HepG2 (cell line): ENCODE data around the gene PSME3IP1. TPM values are rescaled to one million over a fixed set of nuclear protein-coding genes. Genes with fewer than 3 reads are reported as not detected.

Experiments used
- BORCS8-MEF2B ChIP-seq: sonication (generic); formaldehyde crosslinking; IDR thresholded peaks from 2 replicates; pipeline ENCODE4 v1.8.0; 2022; ENCODE audit warnings: mild to moderate bottlenecking, missing genetic modification reagents
- DDIT3 ChIP-seq: sonication (generic); formaldehyde crosslinking; IDR thresholded peaks from 2 replicates; pipeline ENCODE4 v1.4.0; 2020; ENCODE audit warnings: mild to moderate bottlenecking, missing genetic modification reagents
- FOXA1 ChIP-seq, 2 experiments: fragments of 450-650 bp in 1 of 2; sonication (generic) in 1 of 2; formaldehyde crosslinking in 1 of 2; IDR thresholded peaks; 2 replicates each; pipeline versions ENCODE4 v1.4.0 to v1.6.1; 2016 to 2020; ENCODE audit warnings: missing genetic modification reagents in 1 of 2
- FOXA3 ChIP-seq: IDR thresholded peaks from 2 replicates; pipeline ENCODE4 v1.6.1; 2016; ENCODE audit warnings: missing genetic modification reagents, missing compliant biosample characterization
- FOXJ3 ChIP-seq: sonication (generic); formaldehyde crosslinking; IDR thresholded peaks from 2 replicates; pipeline ENCODE4 v1.4.0; 2020; ENCODE audit warnings: missing genetic modification reagents, mild to moderate bottlenecking, borderline replicate concordance
- FOXK1 ChIP-seq: sonication (generic); formaldehyde crosslinking; IDR thresholded peaks from 2 replicates; pipeline ENCODE4 v1.4.0; 2020; ENCODE audit warnings: low read depth, missing genetic modification reagents, borderline replicate concordance
- GATAD2A ChIP-seq: IDR thresholded peaks from 2 replicates; pipeline ENCODE4 v1.6.1; 2016
- HINFP ChIP-seq: sonication (generic); formaldehyde crosslinking; IDR thresholded peaks from 2 replicates; pipeline ENCODE4 v1.4.0; 2020; ENCODE audit warnings: low read depth, mild to moderate bottlenecking, missing genetic modification reagents
- HNF4A ChIP-seq: sonication (generic); formaldehyde crosslinking; IDR thresholded peaks from 2 replicates; pipeline ENCODE4 v1.4.0; 2020; ENCODE audit warnings: missing genetic modification reagents
- KDM4B ChIP-seq: sonication (generic); formaldehyde crosslinking; IDR thresholded peaks from 2 replicates; pipeline ENCODE4 v1.4.0; 2020; ENCODE audit warnings: missing genetic modification reagents
- RAD51 ChIP-seq: fragments of 450-650 bp; IDR thresholded peaks from 2 replicates; pipeline ENCODE4 v1.6.1; 2016; ENCODE audit warnings: borderline replicate concordance
- U2AF1 ChIP-seq: fragments of 200-400 bp; formaldehyde crosslinking; optimal IDR thresholded peaks from 2 replicates; pipeline ENCODE3; 2017; ENCODE audit warnings: mild to moderate bottlenecking, low read depth, low read length
- ZBTB20 ChIP-seq: sonication (generic); formaldehyde crosslinking; IDR thresholded peaks from 2 replicates; pipeline ENCODE4 v1.8.1; 2023; ENCODE audit warnings: missing genetic modification reagents, low read depth, mild to moderate bottlenecking, borderline replicate concordance
- ZBTB7B ChIP-seq: sonication (generic); formaldehyde crosslinking; IDR thresholded peaks from 2 replicates; pipeline ENCODE4 v1.4.0; 2020; ENCODE audit warnings: missing genetic modification reagents
- ZNF138 ChIP-seq: sonication (generic); formaldehyde crosslinking; IDR thresholded peaks from 2 replicates; pipeline ENCODE4 v1.5.0; 2020; ENCODE audit warnings: mild to moderate bottlenecking, low read depth, missing genetic modification reagents
- ZNF343 ChIP-seq: sonication (generic); formaldehyde crosslinking; IDR thresholded peaks from 2 replicates; pipeline ENCODE4 v1.4.0; 2020; ENCODE audit warnings: mild to moderate bottlenecking, missing genetic modification reagents
- ZNF776 ChIP-seq: sonication (generic); formaldehyde crosslinking; IDR thresholded peaks from 2 replicates; pipeline ENCODE4 v1.4.0; 2020; ENCODE audit warnings: mild to moderate bottlenecking, missing genetic modification reagents
- polyA plus RNA-seq, 8 experiments: library from polyadenylated mRNA; depleted of rRNA in 3 of 8; stranded (reverse) in 7 of 8; unstranded in 1 of 8; fragments of >200 nt; fragmentation: Illumina TruSeq in 4 of 8; extraction: Trizol in 4 of 8; gene quantifications; 2 replicates each; pipeline versions ENCODE4 v1.2.1 to v1.2.3, GENCODE V29; 2011 to 2016; ENCODE audit warnings: low read depth in 4 of 8, missing spikeins in 1 of 8, mixed read lengths in 1 of 8; ENCODE audit not compliant: insufficient read depth in 1 of 8
- total RNA-seq, 5 experiments: library from RNA; depleted of rRNA; stranded (reverse); fragments of >200 nt; fragmentation: Illumina TruSeq; extraction: Trizol; gene quantifications; 2 replicates each; pipeline ENCODE4 v1.2.3, GENCODE V29; 2016; ENCODE audit warnings: low read depth in 1 of 5
- TF ChIP-seq, protein P1 (sequence below): sonication (generic); formaldehyde crosslinking; conservative IDR thresholded peaks from 2 replicates; pipeline ENCODE4 v1.4.0; 2020; ENCODE audit warnings: mild to moderate bottlenecking, missing genetic modification reagents, moderate library complexity
- TF ChIP-seq, protein P2 (sequence below): sonication (generic); formaldehyde crosslinking; IDR thresholded peaks from 2 replicates; pipeline ENCODE4 v1.5.1; 2020; ENCODE audit warnings: mild to moderate bottlenecking, missing genetic modification reagents, moderate library complexity
- TF ChIP-seq, protein P3 (sequence below): sonication (generic); formaldehyde crosslinking; IDR thresholded peaks from 2 replicates; pipeline ENCODE4 v1.5.0; 2020; ENCODE audit warnings: missing genetic modification reagents, mild to moderate bottlenecking, borderline replicate concordance

PSME3IP1 gene
- total and polyA plus RNA-seq, 2 of the 13 experiments (the other 11 are each of a cell fraction or from before 2014, with no cell fraction given): 90.8 to 99.8 TPM

DNA sequence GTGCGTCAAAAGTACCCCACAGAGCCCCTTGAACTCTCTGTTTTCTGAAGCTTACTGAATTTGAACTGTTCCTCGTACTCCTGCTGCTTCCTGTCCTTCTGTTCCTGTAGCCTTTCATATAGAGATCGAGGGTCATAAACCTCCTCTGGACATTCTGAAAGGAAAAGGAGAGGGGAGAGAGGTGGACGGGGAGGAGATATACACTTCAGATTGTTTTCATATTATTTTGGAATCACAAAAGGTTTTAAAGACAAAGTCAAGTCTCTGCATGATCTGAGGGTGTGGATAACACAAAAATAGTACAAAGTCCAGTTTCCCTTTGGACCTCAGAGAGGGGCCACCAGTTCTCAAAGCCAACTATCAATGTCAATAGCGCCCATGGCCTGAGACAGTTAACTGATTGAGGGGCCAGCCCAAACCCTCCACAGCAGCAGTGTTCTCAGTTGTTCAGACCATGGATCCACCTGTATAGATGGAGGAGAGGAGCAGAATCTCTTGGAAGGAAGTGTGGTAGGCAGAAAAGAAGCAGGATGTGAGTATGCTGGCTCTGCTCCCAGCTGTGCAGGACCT lies 13.0 kb downstream of the PSME3IP1 start (continued):
- no peak for TF ChIP-seq FOXA1 (IDR thresholded peaks at IDR 0.05)
- peak; percentile 50 for TF ChIP-seq FOXA1 (CRISPR knock-in tag; IDR thresholded peaks at IDR 0.05)
- TF ChIP-seq BORCS8-MEF2B: no peak
- no peak; the same call in 1 of the 2 replicates for TF ChIP-seq FOXK1 (CRISPR knock-in tag)
- TF ChIP-seq, protein P1, sequence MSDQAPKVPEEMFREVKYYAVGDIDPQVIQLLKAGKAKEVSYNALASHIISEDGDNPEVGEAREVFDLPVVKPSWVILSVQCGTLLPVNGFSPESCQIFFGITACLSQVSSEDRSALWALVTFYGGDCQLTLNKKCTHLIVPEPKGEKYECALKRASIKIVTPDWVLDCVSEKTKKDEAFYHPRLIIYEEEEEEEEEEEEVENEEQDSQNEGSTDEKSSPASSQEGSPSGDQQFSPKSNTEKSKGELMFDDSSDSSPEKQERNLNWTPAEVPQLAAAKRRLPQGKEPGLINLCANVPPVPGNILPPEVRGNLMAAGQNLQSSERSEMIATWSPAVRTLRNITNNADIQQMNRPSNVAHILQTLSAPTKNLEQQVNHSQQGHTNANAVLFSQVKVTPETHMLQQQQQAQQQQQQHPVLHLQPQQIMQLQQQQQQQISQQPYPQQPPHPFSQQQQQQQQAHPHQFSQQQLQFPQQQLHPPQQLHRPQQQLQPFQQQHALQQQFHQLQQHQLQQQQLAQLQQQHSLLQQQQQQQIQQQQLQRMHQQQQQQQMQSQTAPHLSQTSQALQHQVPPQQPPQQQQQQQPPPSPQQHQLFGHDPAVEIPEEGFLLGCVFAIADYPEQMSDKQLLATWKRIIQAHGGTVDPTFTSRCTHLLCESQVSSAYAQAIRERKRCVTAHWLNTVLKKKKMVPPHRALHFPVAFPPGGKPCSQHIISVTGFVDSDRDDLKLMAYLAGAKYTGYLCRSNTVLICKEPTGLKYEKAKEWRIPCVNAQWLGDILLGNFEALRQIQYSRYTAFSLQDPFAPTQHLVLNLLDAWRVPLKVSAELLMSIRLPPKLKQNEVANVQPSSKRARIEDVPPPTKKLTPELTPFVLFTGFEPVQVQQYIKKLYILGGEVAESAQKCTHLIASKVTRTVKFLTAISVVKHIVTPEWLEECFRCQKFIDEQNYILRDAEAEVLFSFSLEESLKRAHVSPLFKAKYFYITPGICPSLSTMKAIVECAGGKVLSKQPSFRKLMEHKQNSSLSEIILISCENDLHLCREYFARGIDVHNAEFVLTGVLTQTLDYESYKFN: peak; percentile 68
- TF ChIP-seq GATAD2A (CRISPR knock-in tag): peak; percentile 55; the same call in 1 of the 2 replicates
- TF ChIP-seq U2AF1: no peak
- TF ChIP-seq, protein P2, sequence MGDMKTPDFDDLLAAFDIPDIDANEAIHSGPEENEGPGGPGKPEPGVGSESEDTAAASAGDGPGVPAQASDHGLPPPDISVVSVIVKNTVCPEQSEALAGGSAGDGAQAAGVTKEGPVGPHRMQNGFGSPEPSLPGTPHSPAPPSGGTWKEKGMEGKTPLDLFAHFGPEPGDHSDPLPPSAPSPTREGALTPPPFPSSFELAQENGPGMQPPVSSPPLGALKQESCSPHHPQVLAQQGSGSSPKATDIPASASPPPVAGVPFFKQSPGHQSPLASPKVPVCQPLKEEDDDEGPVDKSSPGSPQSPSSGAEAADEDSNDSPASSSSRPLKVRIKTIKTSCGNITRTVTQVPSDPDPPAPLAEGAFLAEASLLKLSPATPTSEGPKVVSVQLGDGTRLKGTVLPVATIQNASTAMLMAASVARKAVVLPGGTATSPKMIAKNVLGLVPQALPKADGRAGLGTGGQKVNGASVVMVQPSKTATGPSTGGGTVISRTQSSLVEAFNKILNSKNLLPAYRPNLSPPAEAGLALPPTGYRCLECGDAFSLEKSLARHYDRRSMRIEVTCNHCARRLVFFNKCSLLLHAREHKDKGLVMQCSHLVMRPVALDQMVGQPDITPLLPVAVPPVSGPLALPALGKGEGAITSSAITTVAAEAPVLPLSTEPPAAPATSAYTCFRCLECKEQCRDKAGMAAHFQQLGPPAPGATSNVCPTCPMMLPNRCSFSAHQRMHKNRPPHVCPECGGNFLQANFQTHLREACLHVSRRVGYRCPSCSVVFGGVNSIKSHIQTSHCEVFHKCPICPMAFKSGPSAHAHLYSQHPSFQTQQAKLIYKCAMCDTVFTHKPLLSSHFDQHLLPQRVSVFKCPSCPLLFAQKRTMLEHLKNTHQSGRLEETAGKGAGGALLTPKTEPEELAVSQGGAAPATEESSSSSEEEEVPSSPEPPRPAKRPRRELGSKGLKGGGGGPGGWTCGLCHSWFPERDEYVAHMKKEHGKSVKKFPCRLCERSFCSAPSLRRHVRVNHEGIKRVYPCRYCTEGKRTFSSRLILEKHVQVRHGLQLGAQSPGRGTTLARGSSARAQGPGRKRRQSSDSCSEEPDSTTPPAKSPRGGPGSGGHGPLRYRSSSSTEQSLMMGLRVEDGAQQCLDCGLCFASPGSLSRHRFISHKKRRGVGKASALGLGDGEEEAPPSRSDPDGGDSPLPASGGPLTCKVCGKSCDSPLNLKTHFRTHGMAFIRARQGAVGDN (CRISPR knock-in tag): no peak
- no peak for TF ChIP-seq HINFP (CRISPR knock-in tag)
- TF ChIP-seq ZBTB7B: no peak
- no peak for TF ChIP-seq RAD51
- TF ChIP-seq, protein P3, sequence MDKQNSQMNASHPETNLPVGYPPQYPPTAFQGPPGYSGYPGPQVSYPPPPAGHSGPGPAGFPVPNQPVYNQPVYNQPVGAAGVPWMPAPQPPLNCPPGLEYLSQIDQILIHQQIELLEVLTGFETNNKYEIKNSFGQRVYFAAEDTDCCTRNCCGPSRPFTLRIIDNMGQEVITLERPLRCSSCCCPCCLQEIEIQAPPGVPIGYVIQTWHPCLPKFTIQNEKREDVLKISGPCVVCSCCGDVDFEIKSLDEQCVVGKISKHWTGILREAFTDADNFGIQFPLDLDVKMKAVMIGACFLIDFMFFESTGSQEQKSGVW: no peak
- TF ChIP-seq FOXA3 (CRISPR knock-in tag): peak; percentile 61
- TF ChIP-seq ZNF776 (CRISPR knock-in tag): no peak
- TF ChIP-seq ZNF138 (CRISPR knock-in tag): no peak
- TF ChIP-seq DDIT3 (CRISPR knock-in tag): no peak
- no peak for TF ChIP-seq KDM4B (CRISPR knock-in tag)
- no peak for TF ChIP-seq ZNF343 (CRISPR knock-in tag)
- TF ChIP-seq HNF4A (CRISPR knock-in tag): peak; percentile 85
- no peak for TF ChIP-seq ZBTB20 (CRISPR knock-in tag)
- TF ChIP-seq FOXJ3 (CRISPR knock-in tag): no peak
